AG04450 (cell line): Measurements from ENCODE around the gene LRRTM4. TPM values are rescaled to one million over a fixed set of nuclear protein-coding genes. Genes with fewer than 3 reads are reported as not detected.
A peak's percentile ranks its signal among the peaks of the same experiment; 100 is the strongest.

Source experiments
- CTCF ChIA-PET: fragments of 300-600, 350-600 bp; formaldehyde crosslinking; extraction: SDS; loops from one replicate; lab custom pipeline; 2022; ENCODE audit warnings: antibody characterized with exemption, inconsistent platforms; lab: Charles Lee
- POLR2A ChIA-PET: fragments of 350-600 bp; formaldehyde crosslinking; extraction: SDS; loops from one replicate; lab custom pipeline; 2021; ENCODE audit warnings: antibody characterized with exemption, inconsistent platforms; lab: Yijun Ruan, JAX
- DNase-seq: peaks from one replicate; pipeline ENCODE4 v3.0.0-alpha.2; 2011; ENCODE audit warnings: low read depth, low spot score
- H3K27ac ChIP-seq: one replicate; pipeline ENCODE4 v1.5.1; 2012; ENCODE audit warnings: low read depth, low read length, control low read depth
- H3K27me3 ChIP-seq: one replicate; pipeline ENCODE4 v1.6.0; 2012; ENCODE audit warnings: low read length; ENCODE audit not compliant: control insufficient read depth, insufficient read depth
- H3K4me3 ChIP-seq: 2 replicates; pipeline ENCODE4 v1.5.1; 2011; ENCODE audit warnings: mild to moderate bottlenecking, low read depth, low read length, control low read depth
- H3K9me3 ChIP-seq: 2 replicates; pipeline ENCODE4 v1.5.1; 2012; ENCODE audit warnings: low read length; ENCODE audit not compliant: control insufficient read depth, insufficient read depth
- CTCF ChIP-seq: IDR thresholded peaks from 2 replicates; pipeline ENCODE4 v1.5.1; 2011; ENCODE audit warnings: low read depth, low read length, control low read depth, inconsistent platforms
- polyA plus RNA-seq: library from polyadenylated mRNA; depleted of rRNA; stranded (reverse); fragments of >200 nt; gene quantifications from 2 replicates; pipeline ENCODE4 v1.2.3, GENCODE V29; 2011

The LRRTM4 gene
- polyA plus RNA-seq, 1 experiment = not detected

GRCh38 chr2:76895469-76895868 is 626.7 kb downstream of the LRRTM4 start:
- TF ChIP-seq CTCF = no peak
- Histone ChIP-seq H3K27me3 (no peaks in the 10 kb centered on the region), H3K27ac (no peak overlapping the region), H3K4me3 (no peak overlapping the region), H3K9me3 (no peaks in the 10 kb centered on the region)
- ChIA-PET POLR2A (no interaction called here), CTCF (no interaction called here)
- DNase-seq = no peak

DNA sequence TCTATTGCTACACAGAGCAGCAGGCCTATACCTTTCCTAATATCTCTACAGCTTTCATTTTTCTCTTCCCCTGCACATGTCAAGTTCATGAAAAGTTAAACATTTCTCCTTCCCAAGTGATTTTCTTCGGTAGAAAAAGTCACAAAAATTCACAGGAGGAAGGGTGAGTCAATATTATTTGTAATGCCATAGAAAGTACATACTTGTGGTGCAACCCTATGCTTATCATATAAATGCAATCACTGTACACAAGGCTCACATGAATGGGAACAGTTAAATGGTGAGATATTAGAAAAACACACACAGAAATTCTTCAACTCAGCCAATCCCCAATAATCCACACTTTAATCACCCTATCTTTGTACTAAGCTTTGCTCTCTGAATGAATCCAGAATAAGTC is 651.6 kb downstream of the LRRTM4 start:
- Histone ChIP-seq H3K27ac (no peak overlapping the region), H3K27me3 (no peaks in the 10 kb centered on the region), H3K9me3 (no peaks in the 10 kb centered on the region), H3K4me3 (no peak overlapping the region)
- no peak for TF ChIP-seq CTCF
- no peak for DNase-seq
- CTCF ChIA-PET = no interaction called here
- POLR2A ChIA-PET = no interaction called here

- Histone ChIP-seq H3K27ac (no peak overlapping the region), H3K4me3 (no peak overlapping the region), H3K27me3 (no peaks in the 10 kb centered on the region), H3K9me3 (no peaks in the 10 kb centered on the region)
- no peak for TF ChIP-seq CTCF
- ChIA-PET POLR2A (no interaction called here), CTCF (no interaction called here)
- no peak for DNase-seq
These were observed 652.2 kb downstream of the LRRTM4 start for GRCh38 chr2:76870011-76870410.

DNA sequence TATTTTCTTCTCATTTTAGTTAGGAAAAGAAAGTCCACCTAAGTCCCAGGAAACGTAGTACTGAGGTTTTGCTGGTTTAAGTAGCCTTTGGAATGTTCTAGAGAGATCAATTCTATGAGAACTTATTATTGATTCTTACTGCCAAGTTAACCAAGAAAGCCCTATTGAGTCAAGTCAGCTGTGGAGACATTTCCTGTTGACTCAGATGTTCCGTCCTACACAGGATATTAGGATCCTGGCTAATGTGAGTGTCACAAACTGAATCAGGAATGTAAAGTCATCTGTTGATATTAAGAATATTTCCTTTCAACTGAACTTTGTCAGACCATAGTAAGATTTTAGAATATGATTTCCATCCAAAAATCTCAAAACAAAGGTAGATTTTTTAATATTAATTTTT is 654.3 kb downstream of the LRRTM4 start:
- no peak overlapping the region for H3K4me3 ChIP-seq
- H3K27me3 ChIP-seq = no peaks in the 10 kb centered on the region
- DNase-seq = peak; percentile 13
- no peak for TF ChIP-seq CTCF
- H3K9me3 ChIP-seq = no peaks in the 10 kb centered on the region
- ChIA-PET CTCF (no interaction called here), POLR2A (no interaction called here)
- H3K27ac ChIP-seq = no peak overlapping the region

DNA sequence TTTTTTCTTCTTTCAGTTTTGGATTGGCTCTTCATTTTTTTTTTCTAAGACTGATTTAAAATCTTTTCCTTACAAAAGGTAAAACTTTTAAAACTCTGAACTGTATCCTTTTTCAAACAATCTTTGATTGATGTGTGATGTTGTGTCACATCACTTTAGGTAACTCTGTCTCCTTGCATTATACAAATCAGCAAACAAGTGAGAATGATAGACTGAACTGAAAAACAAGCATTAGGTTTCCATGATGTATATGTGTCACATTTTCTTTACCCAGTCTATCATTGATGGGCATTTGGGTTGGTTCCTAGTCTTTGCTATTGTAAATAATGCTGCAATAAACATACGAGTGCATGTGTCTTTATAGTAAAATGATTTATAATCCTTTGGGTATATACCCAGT is 655.7 kb downstream of the LRRTM4 start:
- CTCF ChIA-PET = no interaction called here
- Histone ChIP-seq H3K27me3 (no peaks in the 10 kb centered on the region), H3K9me3 (no peaks in the 10 kb centered on the region), H3K4me3 (no peak overlapping the region), H3K27ac (no peak overlapping the region)
- no peak for DNase-seq
- TF ChIP-seq CTCF = no peak
- POLR2A ChIA-PET = no interaction called here
